Measurements from ENCODE around the gene TBCD. TPM values are rescaled to one million over a fixed set of nuclear protein-coding genes. Genes with fewer than 3 reads are reported as not detected.
A peak's percentile ranks its signal among the peaks of the same experiment; 100 is the strongest.

Gene TBCD
- total RNA-seq, 4 donors from 2014 or later: 49.7 to 119 (median 71.5) TPM

DNA sequence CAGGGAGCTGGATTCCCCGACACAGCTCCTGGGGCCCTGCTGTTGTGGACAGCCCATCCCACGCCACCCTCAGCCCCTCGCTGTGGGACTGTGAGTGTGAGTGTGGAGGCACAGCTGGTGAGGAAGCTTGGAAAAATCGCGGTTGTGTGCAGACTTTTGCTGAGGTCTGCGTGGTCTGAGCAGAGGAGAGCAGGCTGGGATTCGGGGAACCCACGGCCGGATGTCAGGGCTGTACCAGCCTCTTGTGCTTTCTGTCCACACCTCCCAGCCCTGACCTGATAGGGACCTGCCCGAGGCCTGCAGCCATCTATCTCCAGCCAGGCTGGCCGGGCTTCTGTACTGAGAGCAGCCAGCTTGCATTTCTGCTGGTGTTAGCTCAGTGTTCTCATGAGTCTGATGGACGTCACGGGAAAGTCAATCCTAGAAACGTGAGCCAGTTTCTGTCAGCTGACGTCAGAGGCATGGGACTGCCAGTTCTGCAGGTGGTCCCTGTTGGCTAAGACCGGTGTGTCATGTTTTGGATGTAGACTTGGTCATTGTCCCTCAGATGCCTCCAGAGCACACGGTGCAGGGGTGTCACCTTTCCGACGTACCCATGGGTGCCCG, 160.7 kb downstream of the TBCD start:
- Histone ChIP-seq H3K4me3 (no peak overlapping the region), H3K27me3 (no peaks in the 10 kb centered on the region), H3K27ac (no peak overlapping the region), H3K4me1 (peaks cover 33% of the 10 kb centered on the region), H3K36me3 (peaks cover 15% of the 10 kb centered on the region), H3K9me3 (no peaks in the 10 kb centered on the region)
- 88% methylated on average over 13 of the region's 20 CpGs for WGBS
- DNase-seq (ENCODE audit: low spot score in 2 of 2): no peak
- TF ChIP-seq, protein P1, sequence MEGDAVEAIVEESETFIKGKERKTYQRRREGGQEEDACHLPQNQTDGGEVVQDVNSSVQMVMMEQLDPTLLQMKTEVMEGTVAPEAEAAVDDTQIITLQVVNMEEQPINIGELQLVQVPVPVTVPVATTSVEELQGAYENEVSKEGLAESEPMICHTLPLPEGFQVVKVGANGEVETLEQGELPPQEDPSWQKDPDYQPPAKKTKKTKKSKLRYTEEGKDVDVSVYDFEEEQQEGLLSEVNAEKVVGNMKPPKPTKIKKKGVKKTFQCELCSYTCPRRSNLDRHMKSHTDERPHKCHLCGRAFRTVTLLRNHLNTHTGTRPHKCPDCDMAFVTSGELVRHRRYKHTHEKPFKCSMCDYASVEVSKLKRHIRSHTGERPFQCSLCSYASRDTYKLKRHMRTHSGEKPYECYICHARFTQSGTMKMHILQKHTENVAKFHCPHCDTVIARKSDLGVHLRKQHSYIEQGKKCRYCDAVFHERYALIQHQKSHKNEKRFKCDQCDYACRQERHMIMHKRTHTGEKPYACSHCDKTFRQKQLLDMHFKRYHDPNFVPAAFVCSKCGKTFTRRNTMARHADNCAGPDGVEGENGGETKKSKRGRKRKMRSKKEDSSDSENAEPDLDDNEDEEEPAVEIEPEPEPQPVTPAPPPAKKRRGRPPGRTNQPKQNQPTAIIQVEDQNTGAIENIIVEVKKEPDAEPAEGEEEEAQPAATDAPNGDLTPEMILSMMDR (IDR thresholded peaks at IDR 0.05): no peak
- no peak for TF ChIP-seq POLR2AphosphoS5 (IDR thresholded peaks at IDR 0.05)
- TF ChIP-seq POLR2A (IDR thresholded peaks at IDR 0.05): no peak
- no peak for TF ChIP-seq EP300 (IDR thresholded peaks at IDR 0.05)

DNA sequence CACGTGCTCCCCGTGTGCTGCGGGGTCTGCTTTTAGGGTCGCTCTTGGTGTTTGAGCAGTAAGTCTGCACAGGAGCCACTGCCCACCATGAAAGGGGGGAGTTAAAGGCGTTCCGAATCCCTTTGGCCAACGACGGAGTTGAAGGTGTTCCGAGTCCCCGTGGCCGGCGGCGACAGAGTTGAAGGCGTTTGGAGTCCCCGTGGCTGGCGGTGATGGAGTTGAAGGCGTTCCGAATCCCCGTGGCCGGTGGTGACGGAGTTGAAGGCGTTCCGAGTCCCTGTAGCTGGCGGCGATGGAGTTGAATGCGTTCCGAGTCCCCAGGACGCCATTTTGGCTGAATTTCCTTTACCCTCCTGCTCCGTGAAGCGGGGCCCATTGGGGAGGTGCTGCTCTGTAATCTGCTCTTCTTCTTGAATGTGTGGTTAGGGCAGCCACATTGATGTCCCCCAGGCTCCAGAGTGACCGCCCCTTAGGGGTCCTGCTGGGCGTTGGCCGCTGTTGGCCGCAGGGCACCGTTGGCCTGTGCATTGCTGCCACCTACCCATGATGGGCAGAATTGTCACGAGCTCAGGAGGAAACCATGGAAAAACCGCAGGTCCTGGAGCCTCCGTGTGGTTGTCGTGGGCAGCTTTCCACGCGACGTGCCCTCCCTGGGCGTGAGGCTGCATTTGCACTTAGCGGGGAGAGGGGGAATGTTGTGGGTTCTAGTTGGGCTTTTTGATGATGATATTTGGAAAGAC, 161.6 kb downstream of the TBCD start:
- DNase-seq (ENCODE audit: low spot score in 2 of 2): no peak
- no peak overlapping the region for H3K4me3 ChIP-seq
- no peak overlapping the region for H3K27ac ChIP-seq
- H3K27me3 ChIP-seq: no peaks in the 10 kb centered on the region
- TF ChIP-seq POLR2A (IDR thresholded peaks at IDR 0.05): no peak
- no peak for TF ChIP-seq POLR2AphosphoS5 (IDR thresholded peaks at IDR 0.05)
- TF ChIP-seq, protein P1 (IDR thresholded peaks at IDR 0.05): peak in 1 of 2 donors; percentile 3
- TF ChIP-seq EP300 (IDR thresholded peaks at IDR 0.05): no peak
- peaks cover 9% of the 10 kb centered on the region for H3K36me3 ChIP-seq
- H3K4me1 ChIP-seq: peaks cover 33% of the 10 kb centered on the region
- 90% methylated on average over 35 of the region's 44 CpGs for WGBS
- no peaks in the 10 kb centered on the region for H3K9me3 ChIP-seq

DNA sequence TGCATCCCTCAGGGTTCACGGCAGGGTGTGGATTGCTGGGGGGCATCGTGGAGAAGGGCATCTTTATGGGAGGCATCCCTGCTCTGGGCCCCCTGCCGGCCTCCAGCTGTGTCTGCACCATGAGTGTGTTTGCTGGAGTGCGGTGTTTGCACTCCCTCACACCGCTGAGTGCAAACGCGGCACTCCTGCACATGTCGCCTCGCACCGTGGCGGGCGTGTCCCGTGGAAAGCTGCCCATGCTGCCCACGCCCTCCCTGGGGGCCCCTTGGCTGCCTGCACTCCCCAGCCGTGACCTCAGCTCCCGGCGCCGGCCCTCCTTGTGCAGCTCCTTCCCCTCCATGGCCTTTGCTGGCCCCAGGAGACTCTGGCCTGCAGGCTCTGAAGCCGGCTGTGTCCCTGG, 162.5 kb downstream of the TBCD start:
- Histone ChIP-seq H3K36me3 (peaks cover 9% of the 10 kb centered on the region), H3K4me3 (no peak overlapping the region), H3K9me3 (no peaks in the 10 kb centered on the region), H3K4me1 (peaks cover 33% of the 10 kb centered on the region), H3K27ac (no peak overlapping the region), H3K27me3 (no peaks in the 10 kb centered on the region)
- no peak for DNase-seq (ENCODE audit: low spot score in 2 of 2)
- TF ChIP-seq POLR2A (IDR thresholded peaks at IDR 0.05) (no peak), EP300 (IDR thresholded peaks at IDR 0.05) (no peak)
- TF ChIP-seq, protein P1 (IDR thresholded peaks at IDR 0.05): peak; percentile 42 to 67
- 22% methylated on average over 9 of the region's 19 CpGs for WGBS

DNA sequence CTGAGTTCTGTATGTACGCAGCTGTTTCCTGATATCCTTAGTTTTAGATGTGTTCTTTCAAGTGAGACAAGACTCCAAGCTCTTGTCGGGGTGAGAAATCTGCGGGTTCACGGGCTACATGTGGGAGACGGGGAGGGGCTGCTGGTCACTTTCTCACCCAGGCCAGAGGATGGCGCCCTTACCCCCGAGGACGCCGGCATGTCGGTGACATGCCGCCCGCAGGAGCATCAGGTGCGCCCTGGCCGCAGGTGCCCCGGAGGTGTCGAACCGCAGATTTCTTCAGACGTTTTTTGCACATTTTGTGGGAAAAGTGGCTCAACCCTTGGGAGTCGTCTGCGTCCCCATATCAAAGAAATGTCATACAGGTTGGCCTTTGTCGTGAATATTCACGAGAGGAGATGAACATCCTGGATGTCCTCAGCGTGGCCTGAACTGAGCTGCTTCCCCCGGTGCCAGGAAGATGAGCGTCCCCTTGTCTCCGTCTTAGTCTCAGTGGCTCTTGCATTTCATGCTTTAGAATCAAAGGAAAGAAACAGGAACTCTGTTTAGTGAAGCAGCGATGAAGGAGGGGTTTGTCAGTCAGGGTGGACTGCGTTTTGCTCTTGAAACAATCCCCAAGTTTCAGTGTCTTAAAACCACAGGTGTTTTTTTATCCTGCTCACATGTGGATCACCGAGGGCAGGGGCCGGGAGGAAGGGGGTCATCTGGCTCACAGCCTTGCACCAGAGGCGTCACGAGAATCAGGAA, 163.3 kb downstream of the TBCD start:
- Histone ChIP-seq H3K27me3 (no peaks in the 10 kb centered on the region), H3K4me1 (peaks cover 26% of the 10 kb centered on the region), H3K9me3 (no peaks in the 10 kb centered on the region), H3K4me3 (no peak overlapping the region), H3K27ac (no peak overlapping the region), H3K36me3 (peaks cover 9% of the 10 kb centered on the region)
- WGBS: 93% methylated on average over 32 of the region's 32 CpGs
- TF ChIP-seq EP300 (IDR thresholded peaks at IDR 0.05) (no peak), POLR2A (IDR thresholded peaks at IDR 0.05) (no peak), POLR2AphosphoS5 (IDR thresholded peaks at IDR 0.05) (no peak)
- TF ChIP-seq, protein P1 (IDR thresholded peaks at IDR 0.05): no peak
- DNase-seq (ENCODE audit: low spot score in 2 of 2): no peak

DNA sequence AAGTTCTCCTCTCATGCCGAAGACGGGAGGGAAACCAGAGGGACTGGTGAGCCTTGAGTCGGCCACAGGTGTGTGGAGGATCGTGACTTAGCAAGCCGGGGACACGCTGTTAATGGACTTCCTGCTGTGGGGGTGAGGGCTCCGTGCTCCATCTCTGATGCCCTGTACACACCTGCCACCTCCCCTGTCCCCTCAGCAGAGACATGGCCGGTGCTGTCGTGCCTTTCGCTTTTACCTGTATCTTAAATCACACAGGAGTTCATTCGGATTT, 163.8 kb downstream of the TBCD start:
- TF ChIP-seq POLR2A (IDR thresholded peaks at IDR 0.05) (no peak), POLR2AphosphoS5 (IDR thresholded peaks at IDR 0.05) (no peak), EP300 (IDR thresholded peaks at IDR 0.05) (no peak)
- TF ChIP-seq, protein P1 (IDR thresholded peaks at IDR 0.05): no peak
- Histone ChIP-seq H3K9me3 (no peaks in the 10 kb centered on the region), H3K4me1 (peaks cover 22% of the 10 kb centered on the region), H3K4me3 (no peak overlapping the region), H3K27me3 (no peaks in the 10 kb centered on the region), H3K27ac (no peak overlapping the region), H3K36me3 (peaks cover 10% of the 10 kb centered on the region)
- 90% methylated on average over 11 of the region's 11 CpGs for WGBS
- DNase-seq (ENCODE audit: low spot score in 2 of 2): no peak
